HG03457 (cell line): Measurements from ENCODE around the gene ID4.

Experiments used
- ATAC-seq: cut with Tn5 transposase; IDR thresholded peaks from one replicate; pipeline ENCODE4 v1.9.1; 2021; ENCODE audit warnings: moderate number of reproducible peaks; ENCODE audit not compliant: unreplicated experiment

The ID4 gene, protein sequence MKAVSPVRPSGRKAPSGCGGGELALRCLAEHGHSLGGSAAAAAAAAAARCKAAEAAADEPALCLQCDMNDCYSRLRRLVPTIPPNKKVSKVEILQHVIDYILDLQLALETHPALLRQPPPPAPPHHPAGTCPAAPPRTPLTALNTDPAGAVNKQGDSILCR

GRCh38 chr6:19836799-19837510 lies at the start of gene ID4:
TSS of gene ID4 (plus strand) at chr6:19837370. CDS start at chr6:19837755, 385 bp downstream.
- no peak for ATAC-seq

DNA sequence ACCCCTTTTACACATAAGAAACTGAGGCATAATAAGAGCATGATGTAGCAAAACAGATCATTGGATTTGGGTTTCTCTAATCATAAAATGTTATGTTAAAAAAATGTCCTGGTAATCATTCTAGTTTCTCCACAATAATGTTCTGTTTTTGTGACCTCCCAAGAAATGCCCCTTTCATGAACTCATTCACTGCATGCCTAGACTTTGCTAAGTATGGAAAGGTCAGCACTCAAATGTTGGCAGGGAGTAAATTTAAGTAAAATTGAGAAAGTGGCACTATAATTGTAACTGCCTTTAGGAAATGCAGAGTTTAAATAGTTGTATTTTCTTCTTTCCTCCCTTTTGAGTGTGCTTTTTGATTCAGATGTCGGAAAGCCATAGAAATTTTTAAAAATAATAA lies 48.5 kb upstream of the ID4 start:
- no peak for ATAC-seq

- no peak for ATAC-seq
These were observed 47.9 kb upstream of the ID4 start for GRCh38 chr6:19789100-19789803.

DNA sequence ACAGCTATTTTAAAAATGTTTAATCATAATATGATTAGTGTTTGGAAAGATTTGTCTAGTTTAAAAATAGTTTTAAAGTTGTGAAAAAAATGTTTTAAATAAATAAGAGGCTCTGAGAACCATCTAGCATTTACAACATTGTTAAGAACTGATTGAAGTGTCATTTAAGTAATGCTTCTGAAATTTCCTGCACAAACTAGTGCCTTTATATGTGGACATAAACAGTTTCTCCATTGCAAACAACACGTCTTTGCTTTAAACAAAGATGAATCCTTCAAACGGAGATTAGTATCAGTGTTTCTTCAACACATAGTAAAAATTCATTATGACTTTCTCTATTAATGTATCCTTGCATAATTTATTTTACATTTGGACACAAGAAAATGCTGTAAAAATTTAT lies 45.9 kb upstream of the ID4 start:
- no peak for ATAC-seq

- ATAC-seq: no peak
These were observed 42.0 kb upstream of the ID4 start for GRCh38 chr6:19795211-19795610.

GRCh38 chr6:19796452-19796851 lies 40.7 kb upstream of the ID4 start:
- ATAC-seq: no peak

DNA sequence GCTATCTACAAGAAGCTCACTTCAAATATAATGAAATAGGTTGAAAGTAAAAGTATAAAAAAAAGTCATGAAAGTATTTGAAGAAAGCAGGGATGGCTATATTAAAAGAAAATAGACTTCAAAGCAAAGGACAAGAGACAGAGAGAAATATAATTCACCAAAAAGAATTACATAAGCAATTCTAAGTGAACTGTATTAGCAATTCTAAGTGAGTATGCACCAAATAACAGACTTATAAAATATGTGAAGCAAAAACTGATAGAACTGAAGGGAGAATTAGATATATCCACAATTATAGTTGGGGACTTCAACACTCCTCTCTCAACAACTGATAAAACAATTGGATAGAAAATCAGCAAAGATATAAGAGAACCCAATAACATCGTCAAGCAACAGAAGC lies 38.8 kb upstream of the ID4 start:
- no peak for ATAC-seq

DNA sequence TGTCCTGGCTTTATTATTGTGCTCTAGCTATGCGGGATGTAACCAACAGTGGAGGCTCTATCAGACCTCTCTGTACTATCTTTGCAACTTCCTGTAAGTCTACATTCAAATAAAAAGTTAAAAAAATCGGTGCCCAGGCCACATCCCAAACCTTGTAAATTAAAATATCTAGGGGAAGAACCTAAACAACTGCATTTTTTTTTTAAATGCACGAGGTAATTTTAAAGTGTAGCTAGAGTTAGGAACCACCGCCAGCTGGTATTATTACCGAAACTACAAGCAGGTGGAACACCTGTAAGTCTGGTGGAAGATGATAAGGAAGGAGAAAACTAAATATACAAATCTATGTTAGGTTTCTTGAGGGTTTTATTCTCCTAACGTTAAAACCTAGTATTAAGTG lies 34.5 kb upstream of the ID4 start:
- ATAC-seq: no peak

- ATAC-seq: no peak
These were observed 33.6 kb upstream of the ID4 start for GRCh38 chr6:19803331-19804204.

DNA sequence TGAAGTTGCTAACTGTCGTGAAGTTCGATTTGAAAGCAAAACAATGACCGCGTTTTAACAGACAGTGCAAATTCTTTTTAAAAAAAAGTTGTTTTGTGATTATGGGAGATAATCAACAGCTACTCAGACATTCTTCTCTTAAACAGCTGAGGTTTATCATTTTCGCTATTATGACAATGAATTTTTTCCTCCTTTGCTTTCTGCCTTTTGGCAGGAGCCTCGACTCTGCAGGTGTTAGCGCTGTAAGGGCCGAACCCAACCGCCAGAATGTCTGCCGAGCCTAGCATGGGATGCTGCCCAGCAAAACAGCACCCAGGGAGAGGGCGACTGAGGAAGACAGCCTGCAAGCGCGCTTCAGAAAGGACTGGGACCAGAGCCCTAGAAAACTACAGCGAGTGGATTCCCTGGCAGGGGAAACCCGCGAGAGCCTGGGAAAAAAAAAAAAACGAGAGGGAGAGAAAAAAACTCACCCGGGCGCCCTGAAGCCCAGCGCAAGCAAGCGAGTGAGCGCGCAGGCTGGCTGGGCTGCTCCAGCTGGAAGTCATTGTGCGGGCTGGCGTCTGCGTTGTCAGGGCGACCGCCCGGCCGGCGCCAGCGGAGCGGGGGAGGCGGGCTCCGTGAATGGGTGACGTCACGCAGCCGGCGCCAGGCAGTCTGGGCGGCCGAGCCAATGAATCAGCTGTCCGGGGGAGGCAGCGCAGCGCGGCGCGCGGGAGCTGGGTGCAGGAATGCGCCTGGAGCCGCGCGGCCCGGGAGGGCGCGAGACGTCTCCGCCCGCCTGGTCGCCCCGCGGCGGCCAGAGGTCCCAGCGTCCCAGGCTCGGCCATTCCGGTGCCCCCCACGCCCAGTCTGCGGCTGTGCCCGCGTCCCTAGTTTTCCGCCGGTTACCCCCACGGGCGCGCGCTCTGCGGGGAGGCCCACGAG lies 32.7 kb upstream of the ID4 start:
- peak; percentile 95 for ATAC-seq

DNA sequence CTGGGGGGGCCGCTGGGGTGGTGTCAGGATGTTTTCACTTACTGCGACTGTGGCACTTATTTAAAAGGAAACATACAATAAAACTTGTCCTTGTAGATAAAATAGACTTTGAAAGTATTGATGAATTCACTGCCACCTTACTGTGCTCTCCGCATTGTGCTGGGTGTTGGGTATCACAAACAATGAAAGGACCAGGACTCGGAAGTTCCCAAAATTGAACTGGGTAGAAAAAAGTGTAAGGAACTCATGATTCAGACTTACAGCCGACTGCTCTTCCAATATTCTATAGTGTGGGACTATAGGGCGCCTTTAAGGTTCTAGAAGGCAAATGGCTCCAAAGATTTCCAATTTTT lies 32.1 kb upstream of the ID4 start:
- no peak for ATAC-seq

DNA sequence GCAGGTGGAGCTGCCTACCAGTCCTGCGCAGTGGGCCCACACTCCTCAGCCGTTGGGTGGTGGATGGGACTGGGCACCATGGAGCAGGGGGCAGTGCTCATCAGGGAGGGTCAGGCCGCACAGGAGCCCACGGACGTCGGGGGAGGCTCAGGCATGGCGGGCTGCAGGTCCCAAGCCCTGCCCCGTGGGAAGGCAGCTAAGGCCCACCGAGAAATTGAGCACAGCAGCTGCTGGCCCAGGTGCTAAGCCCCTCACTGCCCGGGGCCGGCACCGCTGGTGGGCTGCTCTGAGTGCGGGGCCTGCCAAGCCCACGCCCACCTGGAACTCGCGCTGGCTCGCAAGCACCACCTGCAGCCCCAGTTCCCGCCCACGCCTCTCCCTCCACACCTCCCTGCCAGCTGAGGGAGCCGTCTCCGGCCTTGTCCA lies 30.2 kb upstream of the ID4 start:
- ATAC-seq: no peak

GRCh38 chr6:19811397-19812079 lies 25.6 kb upstream of the ID4 start:
- no peak for ATAC-seq

DNA sequence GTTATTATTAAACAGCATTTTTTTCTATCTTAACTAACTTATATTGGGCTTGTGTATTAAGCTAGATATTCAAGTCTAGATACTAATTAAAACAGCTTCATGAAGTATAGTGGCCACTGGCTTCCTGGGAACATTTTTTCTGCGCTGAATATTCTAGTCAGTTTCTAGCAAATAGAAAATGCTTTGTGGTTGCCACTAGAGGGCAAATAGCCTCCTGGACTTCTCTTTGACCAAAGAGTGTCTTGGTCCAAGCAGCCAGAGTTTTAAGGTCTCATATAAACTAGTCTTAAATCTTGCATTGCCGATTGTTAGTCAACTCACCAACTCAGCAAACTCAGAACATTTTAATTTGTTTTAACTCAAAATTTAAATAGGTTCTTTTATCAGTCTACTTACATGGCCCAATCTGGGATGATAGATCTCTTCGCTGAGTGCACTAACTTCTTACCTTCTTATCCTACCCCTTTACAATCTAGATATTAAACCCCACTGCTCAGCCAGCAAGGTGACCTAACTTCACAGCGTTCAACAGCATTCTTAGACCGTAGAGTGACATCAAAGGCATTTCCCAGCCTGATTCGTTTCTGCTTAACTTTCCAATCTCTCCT lies 24.6 kb upstream of the ID4 start:
- no peak for ATAC-seq

DNA sequence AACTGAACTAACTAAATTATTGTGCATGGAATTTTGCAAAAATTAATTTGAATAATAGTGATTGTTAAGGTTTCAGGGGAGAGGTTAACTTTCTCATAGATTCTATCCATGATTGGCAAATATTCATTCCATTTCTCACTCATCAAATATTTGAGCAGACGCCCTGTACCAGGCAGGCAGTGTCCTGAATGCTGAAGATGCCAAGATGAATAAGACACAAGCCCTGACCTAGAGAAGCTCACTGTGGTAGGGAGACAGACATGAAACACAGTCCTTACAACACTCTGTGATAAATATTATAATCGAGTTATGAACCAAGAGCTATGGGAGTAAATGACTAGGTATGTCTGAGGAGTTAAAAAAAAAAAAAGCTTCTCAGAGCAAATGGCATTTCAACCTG lies 18.4 kb upstream of the ID4 start:
- no peak for ATAC-seq

DNA sequence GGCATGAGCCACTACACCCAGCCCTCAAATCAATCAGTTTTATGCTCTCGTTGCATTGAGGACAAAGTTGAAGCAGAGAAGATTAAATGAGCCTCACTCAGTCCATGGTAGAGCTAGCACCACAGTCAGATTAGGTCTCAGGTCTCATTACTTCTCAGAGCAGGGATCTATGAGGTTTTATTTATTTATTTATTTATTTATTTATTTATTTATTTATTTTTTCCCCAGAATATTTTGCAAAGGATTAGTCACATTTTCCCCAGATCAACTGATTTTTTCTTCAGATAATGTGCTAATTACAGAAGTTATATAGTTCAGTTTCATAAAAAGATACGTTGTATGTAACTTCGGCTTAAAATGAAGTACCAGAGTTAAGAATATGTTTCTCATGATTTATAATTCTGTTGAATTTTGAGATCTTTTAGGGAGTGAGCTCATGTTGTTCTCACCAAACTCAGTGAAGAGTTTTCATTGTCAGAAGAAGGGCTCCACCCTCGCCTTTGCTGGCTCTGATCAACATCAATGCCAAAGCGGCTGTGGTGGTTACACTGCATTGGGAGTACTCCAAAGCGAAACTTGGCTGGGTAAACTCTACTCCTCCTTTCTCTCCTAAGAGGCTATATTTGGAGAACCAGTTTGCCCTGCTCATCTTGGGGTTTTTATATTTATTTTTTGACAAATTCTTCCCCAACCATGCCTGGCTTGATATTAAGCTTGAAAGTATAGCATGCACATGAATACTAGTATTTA lies 12.9 kb upstream of the ID4 start:
- no peak for ATAC-seq

GRCh38 chr6:19827247-19827646 lies 9.9 kb upstream of the ID4 start:
- no peak for ATAC-seq

GRCh38 chr6:19827903-19828302 lies 9.3 kb upstream of the ID4 start:
- ATAC-seq: no peak

DNA sequence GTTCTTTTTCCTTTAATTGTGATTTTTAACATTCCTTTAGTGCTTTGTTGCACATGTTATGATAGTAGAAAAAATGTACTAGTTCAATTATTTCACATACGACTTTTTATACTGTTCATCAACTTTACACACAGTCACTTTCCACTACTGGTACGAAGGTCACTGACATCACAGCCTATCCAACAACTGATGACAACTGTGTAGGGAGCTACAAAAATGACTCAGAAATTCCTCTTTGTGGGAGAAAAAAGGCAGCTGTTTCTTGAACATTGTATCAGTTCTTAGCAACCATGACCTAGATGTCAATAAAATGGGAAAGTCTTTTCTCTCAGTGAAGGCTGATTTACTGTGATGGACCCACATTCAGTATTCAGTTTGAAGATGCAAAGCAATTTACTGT lies 7.0 kb upstream of the ID4 start:
- no peak for ATAC-seq
